ENCODE results near the gene EPB42. TPM values are rescaled to one million over a fixed set of nuclear protein-coding genes. Genes with fewer than 3 reads are reported as not detected.

The EPB42 gene
- polyA plus RNA-seq, 1 of the 3 experiments (the other 2 are of a cell fraction) = not detected

GRCh38 chr15:43165801-43166325, 55.0 kb downstream of the EPB42 start:
- no peaks in the 10 kb centered on the region for H4K20me1 ChIP-seq (ENCODE audit: insufficient read depth)
- no peak for DNase-seq
- H3K36me3 ChIP-seq (replicated peaks in 1 of 2; ENCODE audit: control insufficient read depth in 1 of 2, insufficient read depth in 2 of 2, low read length in 1 of 2) = peaks cover 32 to 49% of the 10 kb centered on the region in 2 experiments
- H2AFZ ChIP-seq (ENCODE audit: low read depth) = no peak overlapping the region
- no peaks in the 10 kb centered on the region for H3K27me3 ChIP-seq (ENCODE audit: insufficient read depth)
- H3K9me2 ChIP-seq = no peaks in the 10 kb centered on the region
- no peaks in the 10 kb centered on the region for H3K9me3 ChIP-seq
- no peak overlapping the region for H3K9ac ChIP-seq
- TF ChIP-seq PBX3 (IDR thresholded peaks at IDR 0.05) (no peak), RAD21 (IDR thresholded peaks at IDR 0.05; ENCODE audit: low read length) (no peak), EP300 (IDR thresholded peaks at IDR 0.05; ENCODE audit: borderline replicate concordance in 1 of 2, low read depth in 1 of 2, low read length in 1 of 2) (no peak), POLR2AphosphoS5 (IDR thresholded peaks at IDR 0.05; ENCODE audit: low read depth, low read length) (no peak), USF1 (IDR thresholded peaks at IDR 0.05; ENCODE audit: borderline replicate concordance, low read depth) (no peak), REST (IDR thresholded peaks at IDR 0.05; ENCODE audit: low read depth, low read length) (no peak), CTCF (IDR thresholded peaks at IDR 0.05) (no peak), FOSL2 (IDR thresholded peaks at IDR 0.05; ENCODE audit: borderline replicate concordance, low read depth) (no peak), IRF3 (IDR thresholded peaks at IDR 0.05; ENCODE audit: low read depth, low read length) (no peak), SMC3 (IDR thresholded peaks at IDR 0.05; ENCODE audit: low read depth, low read length) (no peak), ZBTB33 (IDR thresholded peaks at IDR 0.05; ENCODE audit: borderline replicate concordance, low read depth) (no peak), NRF1 (IDR thresholded peaks at IDR 0.05; ENCODE audit: low read depth, low read length) (no peak), JUND (IDR thresholded peaks at IDR 0.05) (no peak), RCOR1 (IDR thresholded peaks at IDR 0.05; ENCODE audit: low read length) (no peak), TEAD4 (IDR thresholded peaks at IDR 0.05; ENCODE audit: borderline replicate concordance, insufficient read depth) (no peak), USF2 (IDR thresholded peaks at IDR 0.05; ENCODE audit: borderline replicate concordance, low read depth, low read length) (no peak), FOXJ3 (CRISPR knock-in tag; IDR thresholded peaks at IDR 0.05) (no peak), RXRA (IDR thresholded peaks at IDR 0.05; ENCODE audit: borderline replicate concordance, low read depth) (no peak)
- WGBS (ENCODE audit: low lambda C conversion rate) = 85% methylated on average over 2 of the region's 2 CpGs
- no peak overlapping the region for H3K4me3 ChIP-seq (ENCODE audit: low read depth in 2 of 2, low read length in 1 of 2)
- no peak overlapping the region for H3K27ac ChIP-seq (ENCODE audit: low read depth in 2 of 2, low read length in 1 of 2)
- ChIA-PET CTCF (interaction anchor here (1.4 kb wide), 1 partner anchor 10 kb away, joined by 4 read pairs; no protein-coding TSS in a partner anchor), POLR2A (no interaction called here)
- no peak overlapping the region for H3K4me2 ChIP-seq
- H3K79me2 ChIP-seq (ENCODE audit: insufficient read depth) = no peaks in the 10 kb centered on the region
- peaks cover 8% of the 10 kb centered on the region for H3F3A ChIP-seq (replicated peaks; ENCODE audit: insufficient read depth)
- H3K4me1 ChIP-seq (ENCODE audit: control insufficient read depth in 1 of 2, insufficient read depth in 2 of 2, low read depth in 1 of 2, low read length in 1 of 2) = peaks cover 0 to 4% of the 10 kb centered on the region in 2 experiments; a peak in 1 of 4 replicates
